Measurements from ENCODE around the gene HTRA1.

Gene HTRA1

GRCh38 chr10:122487174-122487765 lies 25.9 kb downstream of the HTRA1 start:
- Mint-ChIP-seq H3K9me3 (no peaks in the 10 kb centered on the region), H3K4me3 (no peak overlapping the region), H3K27ac (no peak overlapping the region), H3K27me3 (peaks cover 41% of the 10 kb centered on the region), H3K4me1 (ENCODE audit: low read depth) (peaks cover 16% of the 10 kb centered on the region), H3K36me3 (ENCODE audit: low read depth) (no peaks in the 10 kb centered on the region)
- intact Hi-C loops (cut with micrococcal nuclease) = no loop called here

- Mint-ChIP-seq H3K27ac (no peak overlapping the region), H3K36me3 (ENCODE audit: low read depth) (no peaks in the 10 kb centered on the region), H3K4me3 (no peak overlapping the region), H3K9me3 (no peaks in the 10 kb centered on the region), H3K4me1 (ENCODE audit: low read depth) (peaks cover 23% of the 10 kb centered on the region), H3K27me3 (peaks cover 56% of the 10 kb centered on the region)
- intact Hi-C loops (cut with micrococcal nuclease) = no loop called here
Measured at GRCh38 chr10:122490268-122490667, 28.9 kb downstream of the HTRA1 start.

GRCh38 chr10:122490786-122491680 lies 29.7 kb downstream of the HTRA1 start:
- Mint-ChIP-seq H3K36me3 (ENCODE audit: low read depth) (no peaks in the 10 kb centered on the region), H3K27ac (no peak overlapping the region), H3K4me3 (no peak overlapping the region), H3K9me3 (no peaks in the 10 kb centered on the region), H3K4me1 (ENCODE audit: low read depth) (peaks cover 22% of the 10 kb centered on the region), H3K27me3 (peaks cover 56% of the 10 kb centered on the region)
- intact Hi-C loops (cut with micrococcal nuclease) = no loop called here

GRCh38 chr10:122492006-122492405 lies 30.7 kb downstream of the HTRA1 start:
- no peak overlapping the region for H3K27ac Mint-ChIP-seq
- peaks cover 58% of the 10 kb centered on the region for H3K27me3 Mint-ChIP-seq
- no peak overlapping the region for H3K4me3 Mint-ChIP-seq
- H3K9me3 Mint-ChIP-seq = no peaks in the 10 kb centered on the region
- H3K36me3 Mint-ChIP-seq (ENCODE audit: low read depth) = no peaks in the 10 kb centered on the region
- peaks cover 21% of the 10 kb centered on the region for H3K4me1 Mint-ChIP-seq (ENCODE audit: low read depth)
- intact Hi-C loops (cut with micrococcal nuclease) = no loop called here

GRCh38 chr10:122492999-122493481 lies 31.7 kb downstream of the HTRA1 start:
- intact Hi-C loops (cut with micrococcal nuclease) = no loop called here
- Mint-ChIP-seq H3K36me3 (ENCODE audit: low read depth) (no peaks in the 10 kb centered on the region), H3K27ac (no peak overlapping the region)

GRCh38 chr10:122493761-122494160 lies 32.4 kb downstream of the HTRA1 start:
- intact Hi-C loops (cut with micrococcal nuclease) = no loop called here
- H3K4me3 Mint-ChIP-seq = no peak overlapping the region

More at GRCh38 chr10:122492999-122493481, 31.7 kb downstream of the HTRA1 start:
- Mint-ChIP-seq H3K27me3 (peaks cover 62% of the 10 kb centered on the region), H3K9me3 (no peaks in the 10 kb centered on the region), H3K4me3 (no peak overlapping the region), H3K4me1 (ENCODE audit: low read depth) (peaks cover 24% of the 10 kb centered on the region)

GRCh38 chr10:122494173-122494820 lies 32.9 kb downstream of the HTRA1 start:
- Mint-ChIP-seq H3K9me3 (no peaks in the 10 kb centered on the region), H3K4me3 (no peak overlapping the region), H3K36me3 (ENCODE audit: low read depth) (no peaks in the 10 kb centered on the region), H3K27ac (peak overlapping the region; percentile 26), H3K27me3 (peaks cover 62% of the 10 kb centered on the region), H3K4me1 (ENCODE audit: low read depth) (peaks cover 36% of the 10 kb centered on the region)
- intact Hi-C loops (cut with micrococcal nuclease) = no loop called here

More at GRCh38 chr10:122493761-122494160, 32.4 kb downstream of the HTRA1 start:
- Mint-ChIP-seq H3K36me3 (ENCODE audit: low read depth) (no peaks in the 10 kb centered on the region), H3K9me3 (no peaks in the 10 kb centered on the region), H3K27me3 (peaks cover 67% of the 10 kb centered on the region), H3K27ac (peak overlapping the region; percentile 26), H3K4me1 (ENCODE audit: low read depth) (peaks cover 31% of the 10 kb centered on the region)

GRCh38 chr10:122494833-122495232 lies 33.5 kb downstream of the HTRA1 start:
- Mint-ChIP-seq H3K9me3 (no peaks in the 10 kb centered on the region), H3K27me3 (peaks cover 58% of the 10 kb centered on the region), H3K36me3 (ENCODE audit: low read depth) (no peaks in the 10 kb centered on the region), H3K27ac (peak overlapping the region; percentile 16), H3K4me3 (no peak overlapping the region), H3K4me1 (ENCODE audit: low read depth) (peaks cover 41% of the 10 kb centered on the region)
- intact Hi-C loops (cut with micrococcal nuclease) = no loop called here

- intact Hi-C loops (cut with micrococcal nuclease) = no loop called here
- peak overlapping the region; percentile 16 for H3K27ac Mint-ChIP-seq
- no peaks in the 10 kb centered on the region for H3K9me3 Mint-ChIP-seq
- no peak overlapping the region for H3K4me3 Mint-ChIP-seq
- peaks cover 44% of the 10 kb centered on the region for H3K4me1 Mint-ChIP-seq (ENCODE audit: low read depth)
- peaks cover 54% of the 10 kb centered on the region for H3K27me3 Mint-ChIP-seq
- H3K36me3 Mint-ChIP-seq (ENCODE audit: low read depth) = no peaks in the 10 kb centered on the region
Measured at GRCh38 chr10:122495406-122496340, 34.3 kb downstream of the HTRA1 start.

- peaks cover 55% of the 10 kb centered on the region for H3K27me3 Mint-ChIP-seq
- H3K36me3 Mint-ChIP-seq (ENCODE audit: low read depth) = no peaks in the 10 kb centered on the region
- no peaks in the 10 kb centered on the region for H3K9me3 Mint-ChIP-seq
- no peak overlapping the region for H3K4me3 Mint-ChIP-seq
- intact Hi-C loops (cut with micrococcal nuclease) = no loop called here
- H3K27ac Mint-ChIP-seq = no peak overlapping the region
- peaks cover 44% of the 10 kb centered on the region for H3K4me1 Mint-ChIP-seq (ENCODE audit: low read depth)
Measured at GRCh38 chr10:122497241-122497640, 35.9 kb downstream of the HTRA1 start.

GRCh38 chr10:122498521-122498920 lies 37.2 kb downstream of the HTRA1 start:
- Mint-ChIP-seq H3K9me3 (no peaks in the 10 kb centered on the region), H3K36me3 (ENCODE audit: low read depth) (no peaks in the 10 kb centered on the region), H3K27ac (peak overlapping the region; percentile 18), H3K4me3 (no peak overlapping the region), H3K27me3 (peaks cover 43% of the 10 kb centered on the region), H3K4me1 (ENCODE audit: low read depth) (peaks cover 44% of the 10 kb centered on the region)
- intact Hi-C loops (cut with micrococcal nuclease) = no loop called here

GRCh38 chr10:122499012-122499411 lies 37.7 kb downstream of the HTRA1 start:
- Mint-ChIP-seq H3K4me1 (ENCODE audit: low read depth) (peaks cover 44% of the 10 kb centered on the region), H3K27ac (peak overlapping the region; percentile 17), H3K27me3 (peaks cover 38% of the 10 kb centered on the region), H3K9me3 (no peaks in the 10 kb centered on the region), H3K4me3 (peak overlapping the region; percentile 27), H3K36me3 (ENCODE audit: low read depth) (no peaks in the 10 kb centered on the region)
- intact Hi-C loops (cut with micrococcal nuclease) = no loop called here

GRCh38 chr10:122499491-122499941 lies 38.2 kb downstream of the HTRA1 start:
- intact Hi-C loops (cut with micrococcal nuclease) = no loop called here

More at GRCh38 chr10:122499491-122499941, 38.2 kb downstream of the HTRA1 start:
- Mint-ChIP-seq H3K9me3 (no peaks in the 10 kb centered on the region), H3K4me1 (ENCODE audit: low read depth) (peaks cover 44% of the 10 kb centered on the region), H3K4me3 (no peak overlapping the region), H3K27me3 (peaks cover 35% of the 10 kb centered on the region), H3K36me3 (ENCODE audit: low read depth) (no peaks in the 10 kb centered on the region), H3K27ac (peak overlapping the region; percentile 17)
